Neural cell (in vitro differentiated cells): ENCODE results near the gene CCNY. TPM values are rescaled to one million over a fixed set of nuclear protein-coding genes. Genes with fewer than 3 reads are reported as not detected.

Source experiments
- H2AFZ ChIP-seq: fragments of 200-600, 300-800 bp; sonication (generic), shearing (Covaris generic); 2 replicates; pipeline ENCODE4 v1.6.0; 2014; ENCODE audit warnings: low read depth, mild to moderate bottlenecking, antibody characterized with exemption, low read length, moderate library complexity
- H3F3A ChIP-seq: fragments of 200-600 bp; shearing (Covaris generic); 2 replicates; pipeline ENCODE4 v1.6.1; 2016; ENCODE audit warnings: mild to moderate bottlenecking, moderate library complexity, mixed read lengths, antibody characterized with exemption, low read length; ENCODE audit not compliant: insufficient read depth, poor library complexity, severe bottlenecking
- H3K27ac ChIP-seq: fragments of 200-600, 300-800 bp; sonication (generic), shearing (Covaris generic); 2 replicates; pipeline ENCODE4 v1.5.1; 2014; ENCODE audit warnings: mild to moderate bottlenecking, low read length, moderate library complexity
- H3K27me3 ChIP-seq: fragments of 300-800, 200-600 bp; sonication (generic), shearing (Covaris generic); 2 replicates; pipeline ENCODE4 v1.6.0; 2014; ENCODE audit warnings: mild to moderate bottlenecking, low read depth, low read length, moderate library complexity; ENCODE audit not compliant: insufficient read depth
- H3K36me3 ChIP-seq: fragments of 300-800, 200-600 bp; sonication (generic), shearing (Covaris generic); 2 replicates; pipeline ENCODE4 v1.5.1; 2014; ENCODE audit warnings: mild to moderate bottlenecking, antibody characterized with exemption, low read length, moderate library complexity; ENCODE audit not compliant: insufficient read depth
- H3K4me2 ChIP-seq: fragments of 300-800, 200-600 bp; sonication (generic), shearing (Covaris generic); 2 replicates; pipeline ENCODE4 v1.6.0; 2014; ENCODE audit warnings: mild to moderate bottlenecking, low read length
- H3K4me3 ChIP-seq: fragments of 300-800, 200-600 bp; sonication (generic), shearing (Covaris generic); 2 replicates; pipeline ENCODE4 v1.5.1; 2014; ENCODE audit warnings: mild to moderate bottlenecking, low read length, moderate library complexity
- H3K79me2 ChIP-seq: fragments of 200-600 bp; shearing (Covaris generic); replicated peaks from 2 replicates; pipeline ENCODE4 v1.6.0; 2014; ENCODE audit warnings: mild to moderate bottlenecking, low read length, moderate library complexity; ENCODE audit not compliant: insufficient read depth
- H3K9ac ChIP-seq: fragments of 300-800, 200-600 bp; sonication (generic), shearing (Covaris generic); 2 replicates; pipeline ENCODE4 v1.6.1; 2016; ENCODE audit warnings: mild to moderate bottlenecking, low read length, mixed read lengths
- H3K9me2 ChIP-seq: fragments of 200-600 bp; shearing (Covaris generic); 2 replicates; pipeline ENCODE4 v1.6.1; 2016; ENCODE audit warnings: mild to moderate bottlenecking, low read length, mixed read lengths; ENCODE audit not compliant: insufficient read depth
- H3K9me3 ChIP-seq: fragments of 200-600, 300-800 bp; sonication (generic), shearing (Covaris generic); 2 replicates; pipeline ENCODE4 v1.6.1; 2016; ENCODE audit warnings: mild to moderate bottlenecking, mixed run types, low read length, moderate library complexity, mixed read lengths
- H4K20me1 ChIP-seq: fragments of 200-600 bp; shearing (Covaris generic); 2 replicates; pipeline ENCODE4 v1.6.1; 2016; ENCODE audit warnings: mild to moderate bottlenecking, mixed run types; ENCODE audit not compliant: insufficient read depth
- CTCF ChIP-seq: fragments of 450-650 bp; IDR thresholded peaks from 2 replicates; pipeline ENCODE4 v1.5.1; 2014; ENCODE audit warnings: antibody characterized with exemption, mild to moderate bottlenecking, moderate library complexity; ENCODE audit not compliant: poor library complexity, severe bottlenecking
- MXI1 ChIP-seq: fragments of 450-650 bp; conservative IDR thresholded peaks from 2 replicates; pipeline ENCODE4 v1.6.1; 2014; ENCODE audit warnings: antibody characterized with exemption, mild to moderate bottlenecking; ENCODE audit not compliant: poor library complexity, severe bottlenecking
- POLR2AphosphoS5 ChIP-seq: IDR thresholded peaks from 2 replicates; pipeline ENCODE4 v1.6.1; 2012
- RAD21 ChIP-seq: fragments of 450-650 bp; conservative IDR thresholded peaks from 2 replicates; pipeline ENCODE4 v1.6.1; 2014; ENCODE audit warnings: antibody characterized with exemption, mild to moderate bottlenecking, moderate library complexity
- REST ChIP-seq: IDR thresholded peaks from 2 replicates; pipeline ENCODE4 v1.6.1; 2012; ENCODE audit warnings: borderline replicate concordance
- SMC3 ChIP-seq: fragments of 450-650 bp; conservative IDR thresholded peaks from 2 replicates; pipeline ENCODE4 v1.6.1; 2014; ENCODE audit warnings: antibody characterized with exemption, mild to moderate bottlenecking, moderate library complexity; ENCODE audit not compliant: poor library complexity
- TAF1 ChIP-seq: IDR thresholded peaks from 2 replicates; pipeline ENCODE4 v1.6.1; 2012; ENCODE audit warnings: low read depth
- polyA plus RNA-seq: library from polyadenylated mRNA; depleted of rRNA; stranded (reverse); fragments of >200 nt; gene quantifications from 2 replicates; pipeline ENCODE4 v1.2.3, GENCODE V29; 2014

CCNY gene
- polyA plus RNA-seq, 1 donor from 2014 or later: 36.4 TPM

GRCh38 chr10:35382096-35382495 lies 45.8 kb downstream of the CCNY start:
- H4K20me1 ChIP-seq: no peaks in the 10 kb centered on the region

GRCh38 chr10:35384265-35384868 lies 48.1 kb downstream of the CCNY start:
- Histone ChIP-seq H3K27me3 (no peaks in the 10 kb centered on the region), H3K36me3 (no peaks in the 10 kb centered on the region), H3K27ac (no peak overlapping the region), H2AFZ (no peak overlapping the region), H4K20me1 (no peaks in the 10 kb centered on the region), H3K79me2 (peaks cover 52% of the 10 kb centered on the region), H3F3A (no peaks in the 10 kb centered on the region), H3K4me3 (no peak overlapping the region), H3K9me3 (no peaks in the 10 kb centered on the region), H3K9ac (no peak overlapping the region), H3K4me2 (no peak overlapping the region), H3K9me2 (no peaks in the 10 kb centered on the region)
- TF ChIP-seq CTCF (no peak), REST (no peak), POLR2AphosphoS5 (no peak), SMC3 (no peak), TAF1 (no peak), RAD21 (no peak), MXI1 (no peak)

More at GRCh38 chr10:35382096-35382495, 45.8 kb downstream of the CCNY start:
- Histone ChIP-seq H3K27ac (no peak overlapping the region), H3K9me3 (no peaks in the 10 kb centered on the region), H2AFZ (no peak overlapping the region), H3K9ac (no peak overlapping the region), H3K4me2 (no peak overlapping the region), H3K79me2 (peaks cover 47% of the 10 kb centered on the region), H3K27me3 (no peaks in the 10 kb centered on the region), H3K9me2 (no peaks in the 10 kb centered on the region), H3K36me3 (no peaks in the 10 kb centered on the region), H3F3A (no peaks in the 10 kb centered on the region), H3K4me3 (no peak overlapping the region)
- no peak for TF ChIP-seq MXI1
- no peak for TF ChIP-seq CTCF
- no peak for TF ChIP-seq POLR2AphosphoS5
- no peak for TF ChIP-seq SMC3
- no peak for TF ChIP-seq TAF1
- no peak for TF ChIP-seq RAD21
- no peak for TF ChIP-seq REST
